Hepatocyte (in vitro differentiated cells): ENCODE data around the gene ECE1. TPM values are rescaled to one million over a fixed set of nuclear protein-coding genes. Genes with fewer than 3 reads are reported as not detected.

Experiments used
- DNase-seq: peaks from one replicate; pipeline ENCODE4 v3.0.0-alpha.2; 2016; ENCODE audit warnings: low spot score
- H2AFZ ChIP-seq: fragments of 200-600 bp; sonication (generic); 2 replicates; pipeline ENCODE4 v1.6.0; 2016; ENCODE audit warnings: antibody characterized with exemption, mild to moderate bottlenecking
- H3K27ac ChIP-seq: fragments of 200-600 bp; sonication (generic); 2 replicates; pipeline ENCODE4 v1.5.1; 2016; ENCODE audit warnings: mild to moderate bottlenecking
- H3K27me3 ChIP-seq: fragments of 200-600 bp; sonication (generic); 2 replicates; pipeline ENCODE4 v1.6.1; 2016
- H3K36me3 ChIP-seq: fragments of 200-600 bp; sonication (generic); replicated peaks from 2 replicates; pipeline ENCODE4 v1.5.1; 2016; ENCODE audit warnings: low read depth; ENCODE audit not compliant: insufficient read depth
- H3K4me1 ChIP-seq: fragments of 200-600 bp; sonication (generic); 2 replicates; pipeline ENCODE4 v1.5.1; 2016; ENCODE audit warnings: mild to moderate bottlenecking, moderate library complexity; ENCODE audit not compliant: insufficient read depth
- H3K4me2 ChIP-seq: fragments of 200-600 bp; sonication (generic); 2 replicates; pipeline ENCODE4 v1.6.0; 2016
- H3K4me3 ChIP-seq: fragments of 200-600 bp; sonication (generic); 2 replicates; pipeline ENCODE4 v1.5.1; 2016; ENCODE audit warnings: mild to moderate bottlenecking
- H3K79me2 ChIP-seq: fragments of 200-600 bp; sonication (generic); 2 replicates; pipeline ENCODE4 v1.6.0; 2017; ENCODE audit warnings: mild to moderate bottlenecking
- H3K9me2 ChIP-seq: fragments of 200-600 bp; sonication (generic); replicated peaks from 2 replicates; pipeline ENCODE4 v1.6.0; 2017; ENCODE audit warnings: mild to moderate bottlenecking; ENCODE audit not compliant: insufficient read depth
- H3K9me3 ChIP-seq: fragments of 200-600 bp; sonication (generic); 2 replicates; pipeline ENCODE4 v1.5.1; 2016; ENCODE audit warnings: low read depth, mild to moderate bottlenecking
- H4K20me1 ChIP-seq: fragments of 200-600 bp; sonication (generic); 2 replicates; pipeline ENCODE4 v1.6.0; 2016; ENCODE audit warnings: mild to moderate bottlenecking; ENCODE audit not compliant: insufficient read depth, poor library complexity, severe bottlenecking
- CTCF ChIP-seq: fragments of 200-600 bp; sonication (generic); IDR thresholded peaks from 2 replicates; pipeline ENCODE4 v1.5.1; 2016; ENCODE audit warnings: antibody characterized with exemption, mild to moderate bottlenecking; ENCODE audit not compliant: poor library complexity
- EZH2 ChIP-seq: fragments of 200-600 bp; sonication (generic); IDR thresholded peaks from 2 replicates; pipeline ENCODE4 v1.6.1; 2016; ENCODE audit warnings: antibody characterized with exemption, mild to moderate bottlenecking, borderline replicate concordance
- EZH2phosphoT487 ChIP-seq: fragments of 200-600 bp; sonication (generic); IDR thresholded peaks from one replicate; pipeline ENCODE4 v1.6.1; 2018; ENCODE audit warnings: antibody characterized with exemption, mild to moderate bottlenecking, low read depth, moderate library complexity; ENCODE audit not compliant: unreplicated experiment, severe bottlenecking
- whole genome bisulfite sequencing: methylation state at CpG from one replicate; pipeline ENCODE4 v1.1.6; 2016; ENCODE audit warnings: low lambda C conversion rate; ENCODE audit errors: missing lambda C conversion rate; 5-methylcytosine and 5-hydroxymethylcytosine counted together
- polyA plus RNA-seq: library from polyadenylated mRNA; unstranded; fragments of >200 nt; fragmentation: Nextera tagmentation; extraction: Ambion mirVana; gene quantifications from 2 replicates; pipeline ENCODE4 v1.2.1, GENCODE V29; 2016
- total RNA-seq: library from RNA; depleted of rRNA; stranded (reverse); fragments of >200 nt; gene quantifications from 2 replicates; pipeline ENCODE4 v1.2.3, GENCODE V29; 2014

ECE1 gene
- total and polyA plus RNA-seq, 2 experiments from 2014 or later, result 60.8 to 90.6 TPM

- Histone ChIP-seq H3K9me2 (no peaks in the 10 kb centered on the region), H3K4me2 (peak overlapping the region; percentile 35), H2AFZ (no peak overlapping the region), H3K79me2 (peaks cover 73% of the 10 kb centered on the region), H3K36me3 (no peaks in the 10 kb centered on the region), H3K27ac (peak overlapping the region; percentile 91), H3K9me3 (no peaks in the 10 kb centered on the region), H4K20me1 (no peaks in the 10 kb centered on the region), H3K27me3 (no peaks in the 10 kb centered on the region), H3K4me3 (no peak overlapping the region), H3K4me1 (peaks cover 91% of the 10 kb centered on the region)
- 12% methylated on average over 14 of the region's 14 CpGs for WGBS
- no peak for TF ChIP-seq CTCF
- DNase-seq, result peak; percentile 89
Measured at GRCh38 chr1:21324368-21325141, 34.3 kb upstream of the ECE1 start.

GRCh38 chr1:21323091-21323490 is 32.8 kb upstream of the ECE1 start:
- no peaks in the 10 kb centered on the region for H4K20me1 ChIP-seq
- H3K4me2 ChIP-seq, result peak overlapping the region; percentile 41
- peaks cover 96% of the 10 kb centered on the region for H3K4me1 ChIP-seq
- H3K27ac ChIP-seq, result peak overlapping the region; percentile 91
- no peak overlapping the region for H3K4me3 ChIP-seq
- no peaks in the 10 kb centered on the region for H3K9me2 ChIP-seq
- H3K9me3 ChIP-seq, result no peaks in the 10 kb centered on the region
- 51% methylated on average over 7 of the region's 7 CpGs for WGBS
- no peak for DNase-seq
- H2AFZ ChIP-seq, result no peak overlapping the region
- H3K27me3 ChIP-seq, result no peaks in the 10 kb centered on the region
- TF ChIP-seq CTCF, result no peak
- no peak for TF ChIP-seq EZH2phosphoT487
- no peak for TF ChIP-seq EZH2
- H3K79me2 ChIP-seq, result peaks cover 69% of the 10 kb centered on the region
- no peaks in the 10 kb centered on the region for H3K36me3 ChIP-seq

- no peak overlapping the region for H2AFZ ChIP-seq
- 41% methylated on average over 6 of the region's 6 CpGs for WGBS
Measured at GRCh38 chr1:21322681-21323016, 32.4 kb upstream of the ECE1 start.

More at GRCh38 chr1:21322681-21323016, 32.4 kb upstream of the ECE1 start:
- DNase-seq, result no peak
- Histone ChIP-seq H3K9me2 (no peaks in the 10 kb centered on the region), H3K4me2 (peak overlapping the region; percentile 41), H3K9me3 (no peaks in the 10 kb centered on the region), H3K27me3 (no peaks in the 10 kb centered on the region), H3K4me1 (peaks cover 99% of the 10 kb centered on the region), H3K27ac (peak overlapping the region; percentile 91), H3K36me3 (no peaks in the 10 kb centered on the region), H3K4me3 (no peak overlapping the region), H4K20me1 (no peaks in the 10 kb centered on the region), H3K79me2 (peaks cover 69% of the 10 kb centered on the region)
- TF ChIP-seq CTCF (no peak), EZH2 (no peak), EZH2phosphoT487 (no peak)
